GM06990 (cell line): Measurements from ENCODE around the gene SULF2.

Source experiments
- DNase-seq: peaks from one replicate; pipeline ENCODE4 v3.0.0-alpha.2; 2011; ENCODE audit not compliant: insufficient read length; ENCODE audit errors: extremely low read depth
- H3K27me3 ChIP-seq: replicated peaks from 2 replicates; pipeline ENCODE4 v1.6.0; 2011; ENCODE audit warnings: low read length; ENCODE audit not compliant: control insufficient read depth, insufficient read depth
- H3K36me3 ChIP-seq: 2 replicates; pipeline ENCODE4 v1.5.1; 2011; ENCODE audit warnings: low read length; ENCODE audit not compliant: control insufficient read depth, insufficient read depth
- H3K4me3 ChIP-seq: replicated peaks from 2 replicates; pipeline ENCODE4 v1.5.1; 2011; ENCODE audit warnings: low read depth, mild to moderate bottlenecking, control low read depth, low read length
- CTCF ChIP-seq: IDR thresholded peaks from 2 replicates; pipeline ENCODE4 v1.5.1; 2011; ENCODE audit warnings: low read length, control low read depth, mild to moderate bottlenecking, inconsistent platforms; ENCODE audit not compliant: insufficient read depth, poor library complexity, severe bottlenecking

SULF2 gene

GRCh38 chr20:47727909-47728361 is 57.3 kb downstream of the SULF2 start:
- Histone ChIP-seq H3K27me3 (no peaks in the 10 kb centered on the region), H3K4me3 (no peak overlapping the region; the same call in 1 of the 2 replicates), H3K36me3 (no peaks in the 10 kb centered on the region)
- no peak for DNase-seq
- TF ChIP-seq CTCF: no peak

GRCh38 chr20:47727170-47727880 is 58.0 kb downstream of the SULF2 start:
- Histone ChIP-seq H3K36me3 (no peaks in the 10 kb centered on the region), H3K27me3 (no peaks in the 10 kb centered on the region), H3K4me3 (no peak overlapping the region; the same call in 1 of the 2 replicates)
- DNase-seq: peak; percentile 75
- TF ChIP-seq CTCF: peak; percentile 4

- no peaks in the 10 kb centered on the region for H3K27me3 ChIP-seq
- DNase-seq: no peak
- no peaks in the 10 kb centered on the region for H3K36me3 ChIP-seq
- H3K4me3 ChIP-seq: no peak overlapping the region
- TF ChIP-seq CTCF: no peak
Observed at GRCh38 chr20:47726632-47727031, 58.6 kb downstream of the SULF2 start.

- Histone ChIP-seq H3K36me3 (no peaks in the 10 kb centered on the region), H3K4me3 (no peak overlapping the region), H3K27me3 (no peaks in the 10 kb centered on the region)
- peak; percentile 44 for DNase-seq
- peak; percentile 90 for TF ChIP-seq CTCF
Observed at GRCh38 chr20:47725248-47725973, 59.9 kb downstream of the SULF2 start.

GRCh38 chr20:47724910-47725247 is 60.4 kb downstream of the SULF2 start:
- DNase-seq: no peak
- no peak for TF ChIP-seq CTCF
- H3K27me3 ChIP-seq: no peaks in the 10 kb centered on the region
- H3K4me3 ChIP-seq: no peak overlapping the region
- no peaks in the 10 kb centered on the region for H3K36me3 ChIP-seq
